DOHH2 (cell line): ENCODE measurements around the gene TEKT3.

Experiments
- EZH2phosphoT487 ChIP-seq: fragments of 200-600 bp; sonication (generic); IDR thresholded peaks from 2 replicates; pipeline ENCODE4 v1.6.1; 2017; ENCODE audit warnings: borderline replicate concordance, mild to moderate bottlenecking, antibody characterized with exemption, low read length, moderate library complexity, mixed read lengths
- TF ChIP-seq, protein P1 (sequence below): fragments of 200-600 bp; sonication (generic); IDR thresholded peaks from one replicate; pipeline ENCODE4 v1.5.1; 2014; ENCODE audit warnings: antibody characterized with exemption, mild to moderate bottlenecking, low read depth, low read length; ENCODE audit not compliant: poor library complexity, severe bottlenecking

DNA sequence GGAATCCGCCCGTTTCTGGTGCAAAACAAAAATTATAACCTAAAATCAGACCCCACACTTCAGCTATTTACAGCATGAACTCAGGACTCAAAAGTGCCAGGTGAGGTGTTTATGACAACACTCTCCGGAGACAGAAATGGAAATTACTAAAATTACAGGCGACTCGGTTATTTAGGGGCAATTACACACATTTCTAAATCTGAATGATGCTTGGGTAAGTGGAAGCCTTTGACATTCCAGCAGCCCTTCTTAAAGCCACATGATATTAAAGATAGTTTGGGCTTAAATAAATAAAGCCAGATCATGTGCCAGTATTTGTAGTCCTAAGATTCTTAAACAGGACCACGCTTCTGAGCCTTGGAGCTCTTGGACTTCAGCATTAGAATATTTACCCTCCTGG lies 39.6 kb downstream of the TEKT3 start:
- TF ChIP-seq, protein P1, sequence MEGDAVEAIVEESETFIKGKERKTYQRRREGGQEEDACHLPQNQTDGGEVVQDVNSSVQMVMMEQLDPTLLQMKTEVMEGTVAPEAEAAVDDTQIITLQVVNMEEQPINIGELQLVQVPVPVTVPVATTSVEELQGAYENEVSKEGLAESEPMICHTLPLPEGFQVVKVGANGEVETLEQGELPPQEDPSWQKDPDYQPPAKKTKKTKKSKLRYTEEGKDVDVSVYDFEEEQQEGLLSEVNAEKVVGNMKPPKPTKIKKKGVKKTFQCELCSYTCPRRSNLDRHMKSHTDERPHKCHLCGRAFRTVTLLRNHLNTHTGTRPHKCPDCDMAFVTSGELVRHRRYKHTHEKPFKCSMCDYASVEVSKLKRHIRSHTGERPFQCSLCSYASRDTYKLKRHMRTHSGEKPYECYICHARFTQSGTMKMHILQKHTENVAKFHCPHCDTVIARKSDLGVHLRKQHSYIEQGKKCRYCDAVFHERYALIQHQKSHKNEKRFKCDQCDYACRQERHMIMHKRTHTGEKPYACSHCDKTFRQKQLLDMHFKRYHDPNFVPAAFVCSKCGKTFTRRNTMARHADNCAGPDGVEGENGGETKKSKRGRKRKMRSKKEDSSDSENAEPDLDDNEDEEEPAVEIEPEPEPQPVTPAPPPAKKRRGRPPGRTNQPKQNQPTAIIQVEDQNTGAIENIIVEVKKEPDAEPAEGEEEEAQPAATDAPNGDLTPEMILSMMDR, result no peak
- no peak for TF ChIP-seq EZH2phosphoT487
